HepG2 (cell line): ENCODE data around the gene ARHGDIA. TPM values are rescaled to one million over a fixed set of nuclear protein-coding genes. Genes with fewer than 3 reads are reported as not detected.
A peak's percentile ranks its signal among the peaks of the same experiment; 100 is the strongest.

ENCODE experiments used
- ATAC-seq: fragments of 200-7000 bp; cut with Tn5 transposase; 3 replicates; pipeline ENCODE4 v1.9.1; 2020; ENCODE audit warnings: mild to moderate bottlenecking, moderate library complexity
- BruUV-seq: library from RNA; stranded (reverse); fragments of 400-500 nt; replicated peaks from 2 replicates; lab custom pipeline; 2021; lab: Mats Ljungman, UMichigan
- CTCF ChIA-PET: fragments of 300-600 bp; formaldehyde crosslinking; extraction: SDS; loops from one replicate; lab custom pipeline; 2021; ENCODE audit warnings: low total read pairs, inconsistent platforms, low intra/inter-chr PET ratio; lab: Yijun Ruan, JAX
- POLR2A ChIA-PET: fragments of 350-600 bp; sonication (Branson Sonifier 250); formaldehyde crosslinking; loops from one replicate; lab custom pipeline; 2020; ENCODE audit warnings: antibody characterized with exemption, inconsistent platforms; lab: Yijun Ruan, JAX
- DNase-seq: peaks from one replicate; pipeline ENCODE4 v3.0.0-alpha.2; 2015; ENCODE audit warnings: low spot score
- FAIRE-seq: peaks from 3 replicates; lab custom pipeline; 2011; peaks lifted over from hg19 to GRCh38; lab: Jason Lieb, UNC
- H2AFZ ChIP-seq: one replicate; pipeline ENCODE4 v1.6.1; 2011; ENCODE audit warnings: low read length, inconsistent platforms
- H3K27ac ChIP-seq: fragments of 300-600 bp; 3 replicates; pipeline ENCODE4 v1.8.0; 2011; ENCODE audit warnings: mixed run types, mild to moderate bottlenecking, mixed read lengths, low read length, inconsistent platforms; ENCODE audit not compliant: insufficient read depth; ENCODE audit errors: extremely low read length
- H3K27me3 ChIP-seq, 2 experiments: fragments of 200-600 bp in 1 of 2; 2 replicates in 1 of 2; 3 replicates in 1 of 2; pipeline versions ENCODE4 v1.6.0 to v1.8.0; 2011; ENCODE audit warnings: low read length in 2 of 2, mild to moderate bottlenecking in 2 of 2, moderate library complexity in 2 of 2, inconsistent platforms in 1 of 2; ENCODE audit not compliant: insufficient read depth in 2 of 2, control insufficient read depth in 1 of 2
- H3K36me3 ChIP-seq, 2 experiments: fragments of 200-600 bp in 1 of 2; replicated peaks in 1 of 2; 2 replicates in 1 of 2; 3 replicates in 1 of 2; pipeline versions ENCODE4 v1.5.1 to v1.8.0; 2011; ENCODE audit warnings: low read length in 2 of 2, inconsistent platforms in 1 of 2; ENCODE audit not compliant: insufficient read depth in 2 of 2, control insufficient read depth in 1 of 2
- H3K4me1 ChIP-seq: 2 replicates; pipeline ENCODE4 v1.5.1; 2012; ENCODE audit warnings: low read length, inconsistent platforms; ENCODE audit not compliant: insufficient read depth
- H3K4me2 ChIP-seq: 2 replicates; pipeline ENCODE4 v1.6.0; 2011; ENCODE audit warnings: low read depth, low read length, inconsistent platforms
- H3K4me3 ChIP-seq, 3 experiments: fragments of 200-600 bp in 1 of 3; sonication (generic), shearing (Covaris generic) in 1 of 3; replicated peaks in 1 of 3; 2 replicates each; pipeline ENCODE4 v1.5.1; 2011 to 2016; ENCODE audit warnings: low read length in 3 of 3, inconsistent platforms in 2 of 3, low read depth in 2 of 3, mild to moderate bottlenecking in 2 of 3, control low read depth in 1 of 3, mixed read lengths in 1 of 3; ENCODE audit not compliant: insufficient read depth in 1 of 3
- H3K79me2 ChIP-seq: one replicate; pipeline ENCODE4 v1.6.1; 2011; ENCODE audit warnings: low read length, inconsistent platforms; ENCODE audit not compliant: insufficient read depth
- H3K9ac ChIP-seq: 2 replicates; pipeline ENCODE4 v1.6.0; 2011; ENCODE audit warnings: mild to moderate bottlenecking, low read depth, low read length, inconsistent platforms; ENCODE audit not compliant: insufficient read depth
- H3K9me3 ChIP-seq: 2 replicates; pipeline ENCODE4 v1.5.1; 2012; ENCODE audit warnings: mild to moderate bottlenecking, low read length
- H4K20me1 ChIP-seq: 2 replicates; pipeline ENCODE4 v1.6.0; 2011; ENCODE audit warnings: inconsistent platforms, mild to moderate bottlenecking, low read length, moderate library complexity; ENCODE audit not compliant: insufficient read depth
- AGO1 ChIP-seq: fragments of 200-400 bp; formaldehyde crosslinking; IDR thresholded peaks from 2 replicates; pipeline ENCODE4 v1.6.1; 2017; ENCODE audit warnings: mild to moderate bottlenecking, low read depth, low read length, moderate library complexity; ENCODE audit not compliant: poor library complexity, severe bottlenecking
- DNMT1 ChIP-seq: sonication (generic); formaldehyde crosslinking; IDR thresholded peaks from 2 replicates; pipeline ENCODE4 v1.5.1; 2020; ENCODE audit warnings: mild to moderate bottlenecking, missing genetic modification reagents
- DZIP1 ChIP-seq: sonication (generic); formaldehyde crosslinking; IDR thresholded peaks from 2 replicates; pipeline ENCODE4 v1.5.0; 2020; ENCODE audit warnings: mild to moderate bottlenecking, missing genetic modification reagents
- MTA3 ChIP-seq: sonication (generic); formaldehyde crosslinking; IDR thresholded peaks from 2 replicates; pipeline ENCODE4 v1.4.0; 2020; ENCODE audit warnings: missing genetic modification reagents
- SPEN ChIP-seq: sonication (generic); formaldehyde crosslinking; IDR thresholded peaks from 2 replicates; pipeline ENCODE4 v1.5.1; 2020; ENCODE audit warnings: low read depth, mild to moderate bottlenecking, missing genetic modification reagents
- ZMAT3 ChIP-seq: sonication (generic); formaldehyde crosslinking; conservative IDR thresholded peaks from 2 replicates; pipeline ENCODE4 v1.7.0; 2021; ENCODE audit warnings: missing genetic modification reagents
- ZNF230 ChIP-seq: sonication (generic); formaldehyde crosslinking; IDR thresholded peaks from 2 replicates; pipeline ENCODE4 v1.4.0; 2020; ENCODE audit warnings: mild to moderate bottlenecking, missing genetic modification reagents
- ZNF451 ChIP-seq: sonication (generic); formaldehyde crosslinking; IDR thresholded peaks from 2 replicates; pipeline ENCODE4 v1.5.0; 2020; ENCODE audit warnings: mild to moderate bottlenecking, missing genetic modification reagents
- ZNF563 ChIP-seq: sonication (generic); formaldehyde crosslinking; IDR thresholded peaks from 2 replicates; pipeline ENCODE4 v1.8.0; 2022; ENCODE audit warnings: mild to moderate bottlenecking, moderate library complexity, missing genetic modification reagents
- ZNF7 ChIP-seq: IDR thresholded peaks from 2 replicates; pipeline ENCODE4 v1.6.1; 2016; ENCODE audit warnings: missing biosample characterization, missing genetic modification reagents
- ZNF841 ChIP-seq: sonication (generic); formaldehyde crosslinking; IDR thresholded peaks from 2 replicates; pipeline ENCODE4 v1.8.1; 2023; ENCODE audit warnings: missing genetic modification reagents, borderline replicate concordance
- WGBS: methylation state at CpG from one replicate; pipeline ENCODE4 v1.1.6; 2017; ENCODE audit warnings: low lambda C conversion rate; 5-methylcytosine and 5-hydroxymethylcytosine counted together
- in situ Hi-C: cut with HindIII; loops from 2 replicates; pipeline ENCODE4 v1.10.0; 2017; ENCODE audit warnings: low pct_unique_long_range_greater_than_20kb; ENCODE audit not compliant: extremely low pct_ligation_motif_present
- intact Hi-C: fragments of 100-400 bp; cut with micrococcal nuclease; formaldehyde crosslinking; loops from one replicate; pipeline ENCODE4 v1.10.0; 2022; ENCODE audit not compliant: unreplicated experiment
- polyA plus RNA-seq, 8 experiments: library from polyadenylated mRNA; depleted of rRNA in 3 of 8; stranded (reverse) in 7 of 8; unstranded in 1 of 8; fragments of >200 nt; fragmentation: Illumina TruSeq in 4 of 8; extraction: Trizol in 4 of 8; gene quantifications; 2 replicates each; pipeline versions ENCODE4 v1.2.1 to v1.2.3, GENCODE V29; 2011 to 2016; ENCODE audit warnings: low read depth in 4 of 8, missing spikeins in 1 of 8, mixed read lengths in 1 of 8; ENCODE audit not compliant: insufficient read depth in 1 of 8
- total RNA-seq, 5 experiments: library from RNA; depleted of rRNA; stranded (reverse); fragments of >200 nt; fragmentation: Illumina TruSeq; extraction: Trizol; gene quantifications; 2 replicates each; pipeline ENCODE4 v1.2.3, GENCODE V29; 2016; ENCODE audit warnings: low read depth in 1 of 5
- TF ChIP-seq, protein P1 (sequence below): sonication (generic); formaldehyde crosslinking; IDR thresholded peaks from 2 replicates; pipeline ENCODE4 v1.5.0; 2020; ENCODE audit warnings: mild to moderate bottlenecking, missing genetic modification reagents

Gene ARHGDIA
- total and polyA plus RNA-seq, 2 of the 13 experiments (the other 11 are each of a cell fraction or from before 2014, with no cell fraction given), result 40.0 to 64.0 TPM

- no TSS peak for BruUV-seq
- no peak for ATAC-seq
- no peak for FAIRE-seq
- POLR2A ChIA-PET, result interaction anchor here (0.6 to 2.1 kb wide), 24 partner anchors 11 to 284 kb away, joined by 3 to 52 read pairs (median 5); partner anchors contain the start of genes ALYREF, ANAPC11, ARL16 and DCXR
- Histone ChIP-seq H3K9ac (no peak overlapping the region; the same call in 1 of the 2 replicates), H3K9me3 (no peaks in the 10 kb centered on the region), H3K36me3 (peaks cover 2 to 6% of the 10 kb centered on the region in 2 experiments; a peak in 2 of 5 replicates), H4K20me1 (no peaks in the 10 kb centered on the region; the same call in 1 of the 2 replicates), H3K27me3 (no peaks in the 10 kb centered on the region; a peak in 2 of 5 replicates), H3K4me2 (0 out of 2 replicates have a peak overlapping the region, but pooled peaks have one; percentile 43), H3K4me3 (no peak overlapping the region), H3K27ac (peak overlapping the region; percentile 53), H2AFZ (no peak overlapping the region), H3K4me1 (peaks cover 32% of the 10 kb centered on the region)
- DNase-seq, result no peak
- WGBS, result 86% methylated on average over 8 of the region's 8 CpGs
- CTCF ChIA-PET, result interaction anchor here (1.2 to 2.5 kb wide), 3 partner anchors 11 to 89 kb away, joined by 3 to 8 read pairs (median 3); partner anchors contain the start of gene MCRIP1
- intact Hi-C loops, result loop anchor here (5.0 kb wide), 1 partner anchor 40 kb away; the partner anchor contains the start of gene P4HB
- in situ Hi-C loops, result no loop called here
- 0 out of 2 replicates have a peak, but pooled peaks have one; percentile 22 for TF ChIP-seq DZIP1 (CRISPR knock-in tag)
- TF ChIP-seq ZNF230, result 0 out of 2 replicates have a peak, but pooled peaks have one; percentile 30
- TF ChIP-seq ZNF7 (CRISPR knock-in tag), result no peak
- no peak for TF ChIP-seq DNMT1 (CRISPR knock-in tag)
- TF ChIP-seq, protein P1, sequence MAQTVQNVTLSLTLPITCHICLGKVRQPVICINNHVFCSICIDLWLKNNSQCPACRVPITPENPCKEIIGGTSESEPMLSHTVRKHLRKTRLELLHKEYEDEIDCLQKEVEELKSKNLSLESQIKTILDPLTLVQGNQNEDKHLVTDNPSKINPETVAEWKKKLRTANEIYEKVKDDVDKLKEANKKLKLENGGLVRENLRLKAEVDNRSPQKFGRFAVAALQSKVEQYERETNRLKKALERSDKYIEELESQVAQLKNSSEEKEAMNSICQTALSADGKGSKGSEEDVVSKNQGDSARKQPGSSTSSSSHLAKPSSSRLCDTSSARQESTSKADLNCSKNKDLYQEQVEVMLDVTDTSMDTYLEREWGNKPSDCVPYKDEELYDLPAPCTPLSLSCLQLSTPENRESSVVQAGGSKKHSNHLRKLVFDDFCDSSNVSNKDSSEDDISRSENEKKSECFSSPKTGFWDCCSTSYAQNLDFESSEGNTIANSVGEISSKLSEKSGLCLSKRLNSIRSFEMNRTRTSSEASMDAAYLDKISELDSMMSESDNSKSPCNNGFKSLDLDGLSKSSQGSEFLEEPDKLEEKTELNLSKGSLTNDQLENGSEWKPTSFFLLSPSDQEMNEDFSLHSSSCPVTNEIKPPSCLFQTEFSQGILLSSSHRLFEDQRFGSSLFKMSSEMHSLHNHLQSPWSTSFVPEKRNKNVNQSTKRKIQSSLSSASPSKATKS (CRISPR knock-in tag), result no peak
- no peak for TF ChIP-seq MTA3 (CRISPR knock-in tag)
- no peak for TF ChIP-seq ZNF841 (CRISPR knock-in tag)
- 0 out of 2 replicates have a peak, but pooled peaks have one; percentile 8 for TF ChIP-seq ZNF563 (CRISPR knock-in tag)
- TF ChIP-seq AGO1, result peak; percentile 5
- 0 out of 2 replicates have a peak, but pooled peaks have one; percentile 9 for TF ChIP-seq ZNF451 (CRISPR knock-in tag)
- TF ChIP-seq SPEN (CRISPR knock-in tag), result no peak
- no peak for TF ChIP-seq ZMAT3 (CRISPR knock-in tag)
- TF ChIP-seq, all 625 proteins: peak for 5
- H3K79me2 ChIP-seq, result no peaks in the 10 kb centered on the region
Measured at GRCh38 chr17:81822312-81822637, 48.9 kb downstream of the ARHGDIA start.
